Transverse colon (tissue), 4 donors: ENCODE results near the gene ZNF33B. TPM values are rescaled to one million over a fixed set of nuclear protein-coding genes. Genes with fewer than 3 reads are reported as not detected.
"Not testable (repeated sequence)": the region's sequence is repeated elsewhere in the genome, so short reads cannot be mapped to it uniquely, and the experiment has no call there.

ENCODE experiments used
- DNase-seq: peaks from one replicate; pipeline ENCODE4 v3.0.0-alpha.2; 2019
- H3K27ac ChIP-seq, 4 donors: fragments of 200-600 bp; sonication (generic); 2 replicates each; pipeline ENCODE4 v1.5.1; 2016 to 2018; ENCODE audit warnings: inconsistent platforms in 4 of 4
- H3K27me3 ChIP-seq: fragments of 200-600 bp; sonication (generic); 2 replicates; pipeline ENCODE4 v1.5.1; 2017; ENCODE audit warnings: inconsistent platforms
- H3K36me3 ChIP-seq, 4 donors: fragments of 200-600 bp; sonication (generic); 2 replicates each; pipeline ENCODE4 v1.5.1; 2017 to 2019; ENCODE audit warnings: inconsistent platforms in 4 of 4
- H3K4me1 ChIP-seq, 4 donors: fragments of 200-600 bp; sonication (generic); 2 replicates each; pipeline ENCODE4 v1.5.1; 2017 to 2020; ENCODE audit warnings: inconsistent platforms in 4 of 4
- H3K4me3 ChIP-seq, 4 donors: fragments of 200-600 bp; sonication (generic); 1 replicate in 1 of 4; 2 replicates in 3 of 4; pipeline versions ENCODE4 v1.5.1 to v1.6.1; 2017 to 2019; ENCODE audit warnings: inconsistent platforms in 4 of 4
- H3K9me3 ChIP-seq, 2 donors: fragments of 200-600 bp; sonication (generic); 2 replicates each; pipeline ENCODE4 v1.5.1; 2017 to 2019; ENCODE audit warnings: inconsistent platforms in 2 of 2
- CTCF ChIP-seq, 5 experiments: fragments of 200-600 bp in 3 of 5; fragments of 450-650 bp in 2 of 5; sonication (generic) in 3 of 5; IDR thresholded peaks; 1 replicate in 2 of 5; 2 replicates in 3 of 5; pipeline ENCODE4 v1.5.1; 2016 to 2017; ENCODE audit warnings: antibody characterized with exemption in 5 of 5, inconsistent platforms in 3 of 5, mild to moderate bottlenecking in 2 of 5, moderate library complexity in 1 of 5
- EP300 ChIP-seq: sonication (generic); formaldehyde crosslinking; IDR thresholded peaks from one replicate; pipeline ENCODE4 v1.6.1; 2017; ENCODE audit warnings: antibody characterized with exemption, low read depth
- POLR2A ChIP-seq: fragments of 450-650 bp; IDR thresholded peaks from one replicate; pipeline ENCODE4 v1.6.1; 2016; ENCODE audit warnings: antibody characterized with exemption, mild to moderate bottlenecking, moderate library complexity
- POLR2AphosphoS5 ChIP-seq, 3 donors: sonication (generic); formaldehyde crosslinking; IDR thresholded peaks; one replicate each; pipeline ENCODE4 v1.6.1; 2016; ENCODE audit warnings: antibody characterized with exemption in 3 of 3
- WGBS, 2 donors: methylation state at CpG; one replicate each; pipeline ENCODE4 v1.1.5; 2018; ENCODE audit warnings: low coverage in 1 of 2; 5-methylcytosine and 5-hydroxymethylcytosine counted together
- in situ Hi-C, 4 donors: fragments of 200-750 bp; cut with MboI; loops; one replicate each; pipeline versions ENCODE4 v1.15.0 to v1.15.1; 2017; ENCODE audit warnings: low sequenced_read_pairs in 3 of 4, low pct_ligation_motif_present in 1 of 4, low pct_unique_long_range_greater_than_20kb in 1 of 4
- intact Hi-C: fragments of 100-400 bp; cut with DNase I; formaldehyde crosslinking; loops from one replicate; pipeline ENCODE4 v1.15.1; 2023; ENCODE audit warnings: low total_unique reads
- total RNA-seq, 4 donors: library from RNA; depleted of rRNA; stranded (reverse); fragments of >200 nt; gene quantifications; one replicate each; pipeline ENCODE4 v1.1.0, GENCODE V29; 2016

ZNF33B gene
- total RNA-seq: 10 to 100 TPM in 2 of 4 donors, 1 to 10 TPM in 2; 4.1 to 20.3 (median 12.9) TPM

GRCh38 chr10:42638055-42638820 lies at the start of gene ZNF33B:
Gene ZNF33B (minus strand): TSS chr10:42638570. CDS start chr10:42636928, 1,642 bp downstream.
- intact Hi-C loops: no loop called here
- Histone ChIP-seq H3K9me3 (no peaks in the 10 kb centered on the region), H3K4me1 (peaks cover 0 to 38% (median 7%) of the 10 kb centered on the region in 4 donors), H3K36me3 (peaks cover 0 to under 1% (median 0%) of the 10 kb centered on the region in 4 donors), H3K4me3 (peak within 1 kb of the TSS; percentile 65 to 94 (median 72)), H3K27me3 (no peaks in the 10 kb centered on the region), H3K27ac (peak within 1 kb of the TSS; percentile 95 to 99 (median 96))
- TF ChIP-seq CTCF (IDR thresholded peaks at IDR 0.05) (no peak), POLR2A (peak; percentile 93), EP300 (no peak), POLR2AphosphoS5 (IDR thresholded peaks at IDR 0.05) (peak; percentile 75 to 89 (median 86))
- DNase-seq: peak; percentile 97
- in situ Hi-C loops: no loop called here
- WGBS, 2 donors: 0 to 1% methylated on average over 4 to 62 of the region's 62 CpGs

GRCh38 chr10:42684517-42684916 lies 46.1 kb upstream of the ZNF33B start:
- WGBS, 2 donors: 82 to 83% methylated on average over 2 of the region's 2 CpGs
- no peaks in the 10 kb centered on the region for H3K4me1 ChIP-seq
- H3K36me3 ChIP-seq: no peaks in the 10 kb centered on the region
- no peaks in the 10 kb centered on the region for H3K27me3 ChIP-seq
- no peaks in the 10 kb centered on the region for H3K9me3 ChIP-seq
- intact Hi-C loops (no loop called here), in situ Hi-C loops (no loop called here)
- no peak overlapping the region for H3K27ac ChIP-seq
- no peak overlapping the region for H3K4me3 ChIP-seq
- no peak for TF ChIP-seq POLR2A
- TF ChIP-seq POLR2AphosphoS5 (IDR thresholded peaks at IDR 0.05): no peak
- TF ChIP-seq CTCF (IDR thresholded peaks at IDR 0.05): no peak
- no peak for TF ChIP-seq EP300
- no peak for DNase-seq

GRCh38 chr10:42680267-42680666 lies 41.9 kb upstream of the ZNF33B start:
- Histone ChIP-seq H3K36me3 (no peaks in the 10 kb centered on the region), H3K9me3 (no peaks in the 10 kb centered on the region), H3K4me1 (no peaks in the 10 kb centered on the region), H3K4me3 (no peak overlapping the region), H3K27ac (no peak overlapping the region), H3K27me3 (no peaks in the 10 kb centered on the region)
- WGBS, 2 donors: 76 to 100% methylated on average over 1 of the region's 1 CpG
- DNase-seq: no peak
- intact Hi-C loops (no loop called here), in situ Hi-C loops (no loop called here)
- TF ChIP-seq POLR2A: no peak
- no peak for TF ChIP-seq EP300
- no peak for TF ChIP-seq POLR2AphosphoS5 (IDR thresholded peaks at IDR 0.05)
- TF ChIP-seq CTCF (IDR thresholded peaks at IDR 0.05): no peak

GRCh38 chr10:42665181-42665979 lies 27.0 kb upstream of the ZNF33B start:
- H3K27ac ChIP-seq, in situ Hi-C loops, H3K4me3 ChIP-seq, H3K36me3 ChIP-seq, H3K4me1 ChIP-seq, H3K9me3 ChIP-seq, H3K27me3 ChIP-seq, intact Hi-C loops: not testable (repeated sequence)
- 51 to 77% methylated on average over 4 to 24 of the region's 24 CpGs for WGBS, 2 donors
- peak; percentile 19 for DNase-seq
